Keratinocyte (primary cell): ENCODE data around the gene FLNB.

Experiments used
- EZH2 ChIP-seq: IDR thresholded peaks from one replicate; pipeline ENCODE4 v1.6.1; 2012; ENCODE audit warnings: inconsistent platforms, mild to moderate bottlenecking, low read length, moderate library complexity
- TF ChIP-seq, protein P1 (sequence below), 3 experiments: IDR thresholded peaks in 1 of 3; conservative IDR thresholded peaks in 1 of 3; optimal IDR thresholded peaks in 1 of 3; 2 replicates in 2 of 3; 3 replicates in 1 of 3; pipeline versions ENCODE3 to v1.5.1; 2011; ENCODE audit warnings: low read length in 3 of 3, mild to moderate bottlenecking in 3 of 3, moderate library complexity in 2 of 3, control low read depth in 1 of 3, inconsistent platforms in 1 of 3; ENCODE audit not compliant: insufficient read depth in 2 of 3; ENCODE audit errors: extremely low read depth in 1 of 3

DNA sequence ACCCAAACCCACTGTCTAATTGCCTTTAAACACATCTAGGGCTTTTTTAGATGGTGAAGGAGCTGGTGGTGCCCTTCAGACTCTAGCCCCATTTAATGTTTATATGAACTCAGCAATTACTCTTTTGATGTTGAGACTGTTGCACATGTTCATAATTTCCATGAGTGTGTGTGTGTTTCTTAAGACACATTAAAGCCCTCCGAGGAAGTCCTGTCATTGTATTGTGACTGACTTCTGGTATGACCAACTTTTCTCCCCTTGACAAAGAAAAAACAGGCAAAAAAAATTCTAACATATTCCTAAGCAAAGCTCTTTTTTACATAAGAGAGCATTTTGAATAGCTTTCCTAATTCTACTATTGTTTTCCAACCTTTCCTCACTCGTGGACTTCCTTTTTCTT, 91.6 kb downstream of the FLNB start:
- TF ChIP-seq, protein P1, sequence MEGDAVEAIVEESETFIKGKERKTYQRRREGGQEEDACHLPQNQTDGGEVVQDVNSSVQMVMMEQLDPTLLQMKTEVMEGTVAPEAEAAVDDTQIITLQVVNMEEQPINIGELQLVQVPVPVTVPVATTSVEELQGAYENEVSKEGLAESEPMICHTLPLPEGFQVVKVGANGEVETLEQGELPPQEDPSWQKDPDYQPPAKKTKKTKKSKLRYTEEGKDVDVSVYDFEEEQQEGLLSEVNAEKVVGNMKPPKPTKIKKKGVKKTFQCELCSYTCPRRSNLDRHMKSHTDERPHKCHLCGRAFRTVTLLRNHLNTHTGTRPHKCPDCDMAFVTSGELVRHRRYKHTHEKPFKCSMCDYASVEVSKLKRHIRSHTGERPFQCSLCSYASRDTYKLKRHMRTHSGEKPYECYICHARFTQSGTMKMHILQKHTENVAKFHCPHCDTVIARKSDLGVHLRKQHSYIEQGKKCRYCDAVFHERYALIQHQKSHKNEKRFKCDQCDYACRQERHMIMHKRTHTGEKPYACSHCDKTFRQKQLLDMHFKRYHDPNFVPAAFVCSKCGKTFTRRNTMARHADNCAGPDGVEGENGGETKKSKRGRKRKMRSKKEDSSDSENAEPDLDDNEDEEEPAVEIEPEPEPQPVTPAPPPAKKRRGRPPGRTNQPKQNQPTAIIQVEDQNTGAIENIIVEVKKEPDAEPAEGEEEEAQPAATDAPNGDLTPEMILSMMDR (optimal IDR thresholded peaks at IDR 0.05 in 1 of 3, IDR thresholded peaks at IDR 0.05 in 1 of 3, conservative IDR thresholded peaks at IDR 0.05 in 1 of 3; ENCODE audit: extremely low read depth in 1 of 3, insufficient read depth in 2 of 3, low read length in 3 of 3): no peak
- TF ChIP-seq EZH2: no peak
